ENCODE measurements around the gene ARHGEF6.

Gene ARHGEF6

DNA sequence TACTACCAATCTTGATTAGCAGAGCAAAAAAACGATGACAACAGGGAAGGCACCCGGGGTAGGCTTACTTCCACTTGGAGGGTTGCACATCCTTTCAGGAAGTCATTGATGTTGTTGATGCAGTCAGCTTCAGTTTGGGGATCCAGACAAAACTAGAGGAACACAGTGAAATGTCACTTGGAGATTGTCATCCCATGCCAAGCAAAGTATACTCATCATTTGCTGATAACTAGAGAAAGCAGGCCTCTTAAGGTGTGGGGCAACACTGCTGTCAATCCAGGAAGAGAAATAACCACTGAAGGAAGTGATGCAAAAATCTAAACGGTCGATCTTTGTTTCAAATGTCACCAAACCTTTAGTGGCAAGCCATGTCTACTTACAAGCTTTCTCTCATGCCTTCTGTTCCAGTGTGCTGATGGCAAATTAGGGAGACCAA is 1.4 kb downstream of the ARHGEF6 start:
- WGBS: 67% methylated on average over 2 of the region's 4 CpGs
- H3K36me3 ChIP-seq (ENCODE audit: control insufficient read depth in 1 of 2, insufficient read depth in 2 of 2, low read depth in 1 of 2, low read length in 2 of 2): no peaks in the 10 kb centered on the region
- no peak overlapping the region for H3K27ac ChIP-seq (ENCODE audit: low read length, poor library complexity, severe bottlenecking)
- H2BK15ac ChIP-seq (ENCODE audit: low read depth, poor library complexity, severe bottlenecking): no peak overlapping the region
- no peaks in the 10 kb centered on the region for H3K9me3 ChIP-seq (ENCODE audit: control insufficient read depth, low read length)
- no peaks in the 10 kb centered on the region for H3K4me1 ChIP-seq (ENCODE audit: control insufficient read depth, insufficient read depth, low read depth, low read length)
- H3K9ac ChIP-seq (ENCODE audit: low read length): peak overlapping the region; percentile 72
- H3K79me1 ChIP-seq (replicated peaks; ENCODE audit: low read length, poor library complexity, severe bottlenecking): no peaks in the 10 kb centered on the region
- no peak overlapping the region for H3K23ac ChIP-seq (ENCODE audit: low read length in 2 of 2)
- H2BK120ac ChIP-seq (ENCODE audit: low read depth, low read length): no peak overlapping the region
- no peak overlapping the region for H3K18ac ChIP-seq (ENCODE audit: low read depth in 1 of 2, low read length in 2 of 2)
- H2BK12ac ChIP-seq (ENCODE audit: low read length in 2 of 2): no peak overlapping the region
- no peak for DNase-seq
- H3K4me2 ChIP-seq (ENCODE audit: low read length, poor library complexity, severe bottlenecking): no peak overlapping the region
- H4K91ac ChIP-seq (ENCODE audit: low read length): no peak overlapping the region
- H2BK5ac ChIP-seq (ENCODE audit: low read depth, low read length, poor library complexity, severe bottlenecking): no peak overlapping the region
- H3K14ac ChIP-seq (ENCODE audit: low read length in 2 of 2): no peak overlapping the region
- no peak overlapping the region for H2AK5ac ChIP-seq (ENCODE audit: low read length, severe bottlenecking)
- H3K4me3 ChIP-seq (ENCODE audit: insufficient read depth in 1 of 2, low read depth in 1 of 2, low read length in 2 of 2): no peak overlapping the region
- no peak overlapping the region for H2AFZ ChIP-seq (ENCODE audit: low read depth, low read length)
- no peaks in the 10 kb centered on the region for H3K27me3 ChIP-seq (ENCODE audit: control insufficient read depth in 1 of 2, insufficient read depth in 1 of 2, low read length in 2 of 2)
- no peak overlapping the region for H4K8ac ChIP-seq (ENCODE audit: low read length)
- H3K4ac ChIP-seq (ENCODE audit: low read depth in 1 of 2, low read length in 2 of 2): no peak overlapping the region

DNA sequence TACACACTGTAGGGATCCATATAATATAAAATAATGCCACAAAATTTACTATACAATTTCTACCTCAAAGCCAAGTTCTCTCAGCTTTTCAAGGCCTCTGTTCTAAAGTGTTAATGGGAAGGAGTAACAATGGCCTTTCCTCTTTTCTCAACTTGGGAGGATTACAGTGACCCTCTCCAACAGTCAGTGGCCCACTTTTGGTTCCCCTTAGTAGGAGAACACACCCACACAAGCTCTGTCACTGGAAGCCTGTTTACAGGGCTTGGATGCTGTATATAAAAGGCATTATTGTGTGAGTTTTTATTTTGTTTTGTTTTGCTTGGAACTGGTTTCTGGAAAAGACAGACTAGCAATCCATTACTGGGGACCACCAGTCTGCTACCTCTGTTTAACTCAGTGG is 1.8 kb downstream of the ARHGEF6 start:
- H3K14ac ChIP-seq (ENCODE audit: low read length in 2 of 2): no peak overlapping the region
- H2BK12ac ChIP-seq (ENCODE audit: low read length in 2 of 2): no peak overlapping the region
- H4K8ac ChIP-seq (ENCODE audit: low read length): no peak overlapping the region
- no peak overlapping the region for H2BK120ac ChIP-seq (ENCODE audit: low read depth, low read length)
- no peak overlapping the region for H3K4ac ChIP-seq (ENCODE audit: low read depth in 1 of 2, low read length in 2 of 2)
- no peak overlapping the region for H3K4me2 ChIP-seq (ENCODE audit: low read length, poor library complexity, severe bottlenecking)
- H3K23ac ChIP-seq (ENCODE audit: low read length in 2 of 2): no peak overlapping the region
- no peak overlapping the region for H4K91ac ChIP-seq (ENCODE audit: low read length)
- H2BK5ac ChIP-seq (ENCODE audit: low read depth, low read length, poor library complexity, severe bottlenecking): no peak overlapping the region
- no peak overlapping the region for H2AFZ ChIP-seq (ENCODE audit: low read depth, low read length)
- H2AK5ac ChIP-seq (ENCODE audit: low read length, severe bottlenecking): no peak overlapping the region
- H3K4me3 ChIP-seq (ENCODE audit: insufficient read depth in 1 of 2, low read depth in 1 of 2, low read length in 2 of 2): no peak overlapping the region
- H3K9ac ChIP-seq (ENCODE audit: low read length): no peak overlapping the region
- H3K36me3 ChIP-seq (ENCODE audit: control insufficient read depth in 1 of 2, insufficient read depth in 2 of 2, low read depth in 1 of 2, low read length in 2 of 2): no peaks in the 10 kb centered on the region
- no peaks in the 10 kb centered on the region for H3K27me3 ChIP-seq (ENCODE audit: control insufficient read depth in 1 of 2, insufficient read depth in 1 of 2, low read length in 2 of 2)
- no peak overlapping the region for H3K18ac ChIP-seq (ENCODE audit: low read depth in 1 of 2, low read length in 2 of 2)
- no peaks in the 10 kb centered on the region for H3K4me1 ChIP-seq (ENCODE audit: control insufficient read depth, insufficient read depth, low read depth, low read length)
- H2BK15ac ChIP-seq (ENCODE audit: low read depth, poor library complexity, severe bottlenecking): no peak overlapping the region
- H3K79me1 ChIP-seq (replicated peaks; ENCODE audit: low read length, poor library complexity, severe bottlenecking): no peaks in the 10 kb centered on the region
- no peak overlapping the region for H3K27ac ChIP-seq (ENCODE audit: low read length, poor library complexity, severe bottlenecking)
- no peak for DNase-seq
- no peaks in the 10 kb centered on the region for H3K9me3 ChIP-seq (ENCODE audit: control insufficient read depth, low read length)

DNA sequence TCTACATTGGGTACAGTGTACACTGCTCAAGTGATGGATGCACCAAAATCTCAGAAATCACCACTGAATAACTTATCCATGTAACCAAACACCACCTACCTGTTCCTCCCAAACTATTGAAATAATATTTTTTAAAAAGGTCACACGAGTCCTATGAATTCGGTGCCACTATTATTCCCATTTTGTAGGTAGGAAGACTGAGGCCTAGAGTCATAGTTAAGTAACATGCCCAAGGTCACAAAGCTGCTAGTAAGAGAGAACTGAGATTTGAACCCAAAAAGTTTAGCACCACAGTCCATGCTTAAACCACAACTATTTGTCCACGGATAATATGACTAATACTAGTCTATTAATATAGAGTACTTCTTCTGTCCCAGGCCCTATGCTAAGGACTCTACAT is 2.7 kb downstream of the ARHGEF6 start:
- WGBS: no CpG with 5 or more reads among the region's 3 CpGs
- no peak overlapping the region for H3K18ac ChIP-seq (ENCODE audit: low read depth in 1 of 2, low read length in 2 of 2)
- H4K91ac ChIP-seq (ENCODE audit: low read length): no peak overlapping the region
- no peak overlapping the region for H3K4ac ChIP-seq (ENCODE audit: low read depth in 1 of 2, low read length in 2 of 2)
- DNase-seq: no peak
- H2BK12ac ChIP-seq (ENCODE audit: low read length in 2 of 2): no peak overlapping the region
- H3K79me1 ChIP-seq (replicated peaks; ENCODE audit: low read length, poor library complexity, severe bottlenecking): no peaks in the 10 kb centered on the region
- no peak overlapping the region for H2BK15ac ChIP-seq (ENCODE audit: low read depth, poor library complexity, severe bottlenecking)
- no peak overlapping the region for H3K4me2 ChIP-seq (ENCODE audit: low read length, poor library complexity, severe bottlenecking)
- H2AFZ ChIP-seq (ENCODE audit: low read depth, low read length): no peak overlapping the region
- no peak overlapping the region for H2BK120ac ChIP-seq (ENCODE audit: low read depth, low read length)
- H3K9ac ChIP-seq (ENCODE audit: low read length): no peak overlapping the region
- H3K9me3 ChIP-seq (ENCODE audit: control insufficient read depth, low read length): no peaks in the 10 kb centered on the region
- H3K23ac ChIP-seq (ENCODE audit: low read length in 2 of 2): no peak overlapping the region
- no peak overlapping the region for H2BK5ac ChIP-seq (ENCODE audit: low read depth, low read length, poor library complexity, severe bottlenecking)
- no peaks in the 10 kb centered on the region for H3K36me3 ChIP-seq (ENCODE audit: control insufficient read depth in 1 of 2, insufficient read depth in 2 of 2, low read depth in 1 of 2, low read length in 2 of 2)
- H4K8ac ChIP-seq (ENCODE audit: low read length): no peak overlapping the region
- H3K27ac ChIP-seq (ENCODE audit: low read length, poor library complexity, severe bottlenecking): no peak overlapping the region
- H3K27me3 ChIP-seq (ENCODE audit: control insufficient read depth in 1 of 2, insufficient read depth in 1 of 2, low read length in 2 of 2): no peaks in the 10 kb centered on the region
- H3K14ac ChIP-seq (ENCODE audit: low read length in 2 of 2): no peak overlapping the region
- no peaks in the 10 kb centered on the region for H3K4me1 ChIP-seq (ENCODE audit: control insufficient read depth, insufficient read depth, low read depth, low read length)
- H3K4me3 ChIP-seq (ENCODE audit: insufficient read depth in 1 of 2, low read depth in 1 of 2, low read length in 2 of 2): no peak overlapping the region
- no peak overlapping the region for H2AK5ac ChIP-seq (ENCODE audit: low read length, severe bottlenecking)

DNA sequence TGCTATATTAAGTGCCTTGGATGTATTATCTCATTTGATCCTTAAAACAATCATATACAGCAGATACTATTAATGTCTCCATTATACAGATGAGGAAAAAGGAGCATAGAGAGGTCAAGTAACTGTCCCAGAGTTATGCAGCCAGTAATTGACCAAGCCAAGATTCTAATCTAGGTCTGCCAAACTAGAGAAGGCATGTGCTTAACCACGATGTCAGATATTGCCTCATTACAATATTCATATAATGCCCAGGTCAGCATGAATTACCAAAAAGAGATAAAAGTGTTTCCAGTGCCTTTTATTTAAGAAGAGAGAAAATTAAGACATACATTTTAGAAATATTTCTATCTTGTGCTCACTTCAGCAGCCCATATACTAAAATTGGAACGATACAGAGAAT is 7.1 kb downstream of the ARHGEF6 start:
- Histone ChIP-seq H3K36me3 (ENCODE audit: control insufficient read depth in 1 of 2, insufficient read depth in 2 of 2, low read depth in 1 of 2, low read length in 2 of 2) (no peaks in the 10 kb centered on the region), H2BK15ac (ENCODE audit: low read depth, poor library complexity, severe bottlenecking) (no peak overlapping the region), H3K14ac (ENCODE audit: low read length in 2 of 2) (no peak overlapping the region), H3K4me3 (ENCODE audit: insufficient read depth in 1 of 2, low read depth in 1 of 2, low read length in 2 of 2) (no peak overlapping the region), H4K91ac (ENCODE audit: low read length) (no peak overlapping the region), H4K8ac (ENCODE audit: low read length) (no peak overlapping the region), H2BK120ac (ENCODE audit: low read depth, low read length) (no peak overlapping the region), H3K27ac (ENCODE audit: low read length, poor library complexity, severe bottlenecking) (no peak overlapping the region), H3K9me3 (ENCODE audit: control insufficient read depth, low read length) (no peaks in the 10 kb centered on the region), H3K4me2 (ENCODE audit: low read length, poor library complexity, severe bottlenecking) (no peak overlapping the region), H2BK5ac (ENCODE audit: low read depth, low read length, poor library complexity, severe bottlenecking) (no peak overlapping the region), H3K18ac (ENCODE audit: low read depth in 1 of 2, low read length in 2 of 2) (no peak overlapping the region), H2AFZ (ENCODE audit: low read depth, low read length) (no peak overlapping the region), H3K9ac (ENCODE audit: low read length) (no peak overlapping the region), H2BK12ac (ENCODE audit: low read length in 2 of 2) (no peak overlapping the region), H3K23ac (ENCODE audit: low read length in 2 of 2) (no peak overlapping the region), H2AK5ac (ENCODE audit: low read length, severe bottlenecking) (no peak overlapping the region), H3K79me1 (replicated peaks; ENCODE audit: low read length, poor library complexity, severe bottlenecking) (no peaks in the 10 kb centered on the region), H3K27me3 (ENCODE audit: control insufficient read depth in 1 of 2, insufficient read depth in 1 of 2, low read length in 2 of 2) (no peaks in the 10 kb centered on the region), H3K4ac (ENCODE audit: low read depth in 1 of 2, low read length in 2 of 2) (no peak overlapping the region), H3K4me1 (ENCODE audit: control insufficient read depth, insufficient read depth, low read depth, low read length) (peaks cover under 1% of the 10 kb centered on the region)
- no CpG with 5 or more reads among the region's 2 CpGs for WGBS
- no peak for DNase-seq

Measured in mesenchymal stem cell (in vitro differentiated cells and primary cell).